ENCODE data around the gene TRPM3.
"Not testable (repeated sequence)": the region's sequence is repeated elsewhere in the genome, so short reads cannot be mapped to it uniquely, and the experiment has no call there.

TRPM3 gene

GRCh38 chr9:70998962-70999361, 122.5 kb downstream of the TRPM3 start:
- DNase-seq (ENCODE audit: low read depth), result no peak

- no peak for DNase-seq (ENCODE audit: low read depth)
Observed at GRCh38 chr9:70995511-70995910, 125.9 kb downstream of the TRPM3 start.

- DNase-seq (ENCODE audit: low read depth), result no peak
Observed at GRCh38 chr9:70994582-70994981, 126.8 kb downstream of the TRPM3 start.

- no peak for DNase-seq (ENCODE audit: low read depth)
Observed at GRCh38 chr9:70988551-70988950, 132.9 kb downstream of the TRPM3 start.

GRCh38 chr9:70987986-70988385, 133.4 kb downstream of the TRPM3 start:
- peak; percentile 58 for DNase-seq (ENCODE audit: low read depth)

GRCh38 chr9:70986984-70987383, 134.4 kb downstream of the TRPM3 start:
- DNase-seq (ENCODE audit: low read depth), result no peak

GRCh38 chr9:70983723-70984295, 137.6 kb downstream of the TRPM3 start:
- no peak for DNase-seq (ENCODE audit: low read depth)

- DNase-seq (ENCODE audit: low read depth), result no peak
Observed at GRCh38 chr9:70981312-70981711, 140.1 kb downstream of the TRPM3 start.

- no peak for DNase-seq (ENCODE audit: low read depth)
Observed at GRCh38 chr9:70979966-70980365, 141.5 kb downstream of the TRPM3 start.

- DNase-seq (ENCODE audit: low read depth), result no peak
Observed at GRCh38 chr9:70978085-70978484, 143.3 kb downstream of the TRPM3 start.

GRCh38 chr9:70975821-70976220, 145.6 kb downstream of the TRPM3 start:
- no peak for DNase-seq (ENCODE audit: low read depth)

GRCh38 chr9:70971723-70972122, 149.7 kb downstream of the TRPM3 start:
- no peak for DNase-seq (ENCODE audit: low read depth)

GRCh38 chr9:70966380-70966779, 155.0 kb downstream of the TRPM3 start:
- not testable (repeated sequence) for DNase-seq (ENCODE audit: low read depth)

GRCh38 chr9:70964861-70965260, 156.6 kb downstream of the TRPM3 start:
- DNase-seq (ENCODE audit: low read depth), result no peak

GRCh38 chr9:70963554-70963953, 157.9 kb downstream of the TRPM3 start:
- no peak for DNase-seq (ENCODE audit: low read depth)

- no peak for DNase-seq (ENCODE audit: low read depth)
Observed at GRCh38 chr9:70962761-70963440, 158.5 kb downstream of the TRPM3 start.

GRCh38 chr9:70959366-70959765, 162.1 kb downstream of the TRPM3 start:
- DNase-seq (ENCODE audit: low read depth), result no peak

GRCh38 chr9:70954596-70955143, 166.8 kb downstream of the TRPM3 start:
- no peak for DNase-seq (ENCODE audit: low read depth)

- peak; percentile 27 for DNase-seq (ENCODE audit: low read depth)
Observed at GRCh38 chr9:70954126-70954525, 167.3 kb downstream of the TRPM3 start.

- DNase-seq (ENCODE audit: low read depth), result no peak
Observed at GRCh38 chr9:70951749-70952727, 169.4 kb downstream of the TRPM3 start.

- DNase-seq (ENCODE audit: low read depth), result no peak
Observed at GRCh38 chr9:70950270-70950669, 171.2 kb downstream of the TRPM3 start.

GRCh38 chr9:70949239-70949638, 172.2 kb downstream of the TRPM3 start:
- no peak for DNase-seq (ENCODE audit: low read depth)

GRCh38 chr9:70948744-70949143, 172.7 kb downstream of the TRPM3 start:
- DNase-seq (ENCODE audit: low read depth), result no peak
